Effector CD4-positive, alpha-beta T cell (primary cell): Measurements from ENCODE around the gene SPEM2.
"Not testable (repeated sequence)": the region's sequence is repeated elsewhere in the genome, so short reads cannot be mapped to it uniquely, and the experiment has no call there.

ENCODE experiments used
- DNase-seq: peaks from one replicate; pipeline ENCODE4 v3.0.0-alpha.2; 2020

SPEM2 gene

GRCh38 chr17:7443499-7444485 is 18.4 kb downstream of the SPEM2 start:
- no peak for DNase-seq

GRCh38 chr17:7444682-7445618 is 19.5 kb downstream of the SPEM2 start, which contains the start of gene CHRNB1:
Gene CHRNB1, plus strand, starts transcription at chr17:7445061. Its CDS starts 67 bp downstream, at chr17:7445128.
- DNase-seq = no peak

GRCh38 chr17:7445619-7445968 is 20.2 kb downstream of the SPEM2 start:
- no peak for DNase-seq

GRCh38 chr17:7448461-7448860 is 23.0 kb downstream of the SPEM2 start:
- DNase-seq = no peak

GRCh38 chr17:7459961-7460545 is 34.6 kb downstream of the SPEM2 start:
- DNase-seq = no peak

- DNase-seq = no peak
Observed at GRCh38 chr17:7460850-7461660, 35.6 kb downstream of the SPEM2 start.

GRCh38 chr17:7462474-7463371 is 37.3 kb downstream of the SPEM2 start:
- no peak for DNase-seq

DNA sequence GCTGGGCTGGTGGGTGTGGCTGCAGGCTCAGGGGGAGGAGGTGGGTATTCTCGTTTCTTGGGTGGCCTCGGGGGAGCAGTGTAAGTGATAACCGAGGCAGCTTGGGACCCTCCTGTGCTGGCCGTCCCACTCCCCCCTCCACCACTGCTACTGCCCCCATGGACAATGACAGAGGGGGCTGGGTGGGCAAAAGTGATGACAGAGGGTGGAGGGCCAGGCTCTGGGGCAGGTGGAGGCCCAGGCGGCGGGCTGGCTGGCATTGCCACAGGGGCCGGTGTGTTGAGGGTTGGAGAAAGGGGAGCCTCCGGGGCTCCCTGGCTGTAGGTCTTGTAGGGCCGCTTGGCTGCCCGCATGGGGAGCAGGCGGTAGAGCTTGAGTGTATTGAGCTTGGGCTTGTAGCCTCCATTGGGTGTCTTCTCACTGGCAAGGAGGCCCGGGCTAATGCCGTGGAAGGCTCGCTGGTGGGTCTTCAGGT is 38.0 kb downstream of the SPEM2 start:
- no peak for DNase-seq

GRCh38 chr17:7464081-7464480 is 38.7 kb downstream of the SPEM2 start:
- DNase-seq = no peak

GRCh38 chr17:7465597-7466275 is 40.3 kb downstream of the SPEM2 start:
- DNase-seq = no peak

- no peak for DNase-seq
Observed at GRCh38 chr17:7466318-7466638, 40.9 kb downstream of the SPEM2 start.

DNA sequence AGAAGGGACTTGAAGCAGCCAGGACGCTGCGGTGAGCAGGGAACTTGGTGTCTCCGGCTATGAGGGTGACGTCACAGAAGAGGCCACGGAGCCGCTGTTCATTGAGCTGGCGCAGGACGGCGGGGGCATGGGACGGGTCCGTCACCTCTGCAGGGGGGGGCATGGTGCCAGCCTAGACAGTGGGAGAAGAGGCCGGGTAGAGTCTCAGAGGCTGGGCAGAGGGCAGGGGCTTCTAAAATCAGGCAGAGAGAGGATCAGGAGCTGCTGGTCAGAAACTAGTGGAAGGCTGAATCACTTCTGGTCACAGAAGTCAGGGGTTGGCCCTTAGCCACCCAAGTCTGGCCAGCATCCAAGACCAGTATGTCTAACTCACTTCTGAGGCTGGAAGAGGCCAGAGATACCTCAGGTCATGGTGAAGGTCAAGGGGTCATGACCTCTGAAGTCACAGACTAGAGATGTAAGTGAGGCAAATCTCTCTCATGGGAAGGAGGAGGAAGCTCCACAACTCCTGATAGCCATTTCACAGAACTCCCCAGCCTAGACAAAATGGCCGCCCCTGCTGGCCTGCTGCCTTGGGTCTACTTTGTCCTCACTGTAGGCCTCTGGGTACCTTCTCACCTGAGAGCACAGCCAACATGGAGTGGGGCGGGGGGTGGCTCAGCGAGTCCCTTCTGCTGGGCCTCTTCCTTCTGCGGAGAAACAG is 41.4 kb downstream of the SPEM2 start:
- no peak for DNase-seq

- no peak for DNase-seq
Observed at GRCh38 chr17:7467498-7467897, 42.1 kb downstream of the SPEM2 start.

DNA sequence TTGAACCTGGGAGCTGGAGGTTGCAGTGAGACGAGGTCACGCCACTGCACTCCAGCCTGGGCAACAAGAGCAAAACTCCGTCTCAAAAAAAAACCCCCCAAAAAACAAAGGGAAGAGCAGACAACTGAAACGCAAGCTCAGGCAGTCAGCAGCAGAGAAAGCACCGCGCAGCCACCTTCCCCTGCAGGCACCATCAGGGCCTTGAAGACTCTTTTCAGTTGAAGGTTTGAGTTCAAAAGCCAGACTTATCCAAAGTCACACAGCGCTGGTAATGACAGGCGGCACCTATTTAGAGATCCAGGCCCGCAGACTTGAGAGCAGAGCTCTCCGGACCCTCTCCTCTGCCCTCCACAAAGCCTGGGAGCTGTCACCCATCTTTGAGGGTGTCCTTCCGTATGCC is 42.9 kb downstream of the SPEM2 start:
- DNase-seq = no peak

DNA sequence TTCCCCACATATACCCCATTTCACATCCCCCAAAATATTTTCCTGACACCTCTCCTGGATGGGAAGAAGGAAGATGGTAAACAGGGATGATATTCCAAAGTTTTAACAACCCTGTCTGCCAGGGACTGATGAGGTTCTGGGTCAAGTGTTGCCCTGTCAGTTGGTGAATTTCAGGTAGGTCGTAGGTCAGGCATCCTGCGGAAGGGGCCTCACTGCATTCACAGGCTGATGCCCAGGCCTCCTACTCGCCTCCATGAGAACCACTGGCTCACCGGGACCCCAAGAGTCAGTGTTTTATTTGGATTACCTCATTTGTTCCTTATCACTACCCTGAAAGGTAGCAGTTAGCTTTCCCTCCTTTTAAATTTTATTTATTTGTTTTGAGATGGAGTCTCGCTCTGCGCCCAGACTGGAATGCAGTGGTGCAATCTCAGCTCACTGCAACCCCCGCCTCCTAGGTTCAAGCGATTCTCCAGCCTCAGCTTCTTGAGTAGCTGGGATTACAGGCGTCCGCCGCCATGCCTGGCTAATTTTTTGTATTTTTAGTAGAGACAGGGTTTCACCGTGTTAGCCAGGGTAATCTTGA is 43.5 kb downstream of the SPEM2 start:
- DNase-seq = no peak

DNA sequence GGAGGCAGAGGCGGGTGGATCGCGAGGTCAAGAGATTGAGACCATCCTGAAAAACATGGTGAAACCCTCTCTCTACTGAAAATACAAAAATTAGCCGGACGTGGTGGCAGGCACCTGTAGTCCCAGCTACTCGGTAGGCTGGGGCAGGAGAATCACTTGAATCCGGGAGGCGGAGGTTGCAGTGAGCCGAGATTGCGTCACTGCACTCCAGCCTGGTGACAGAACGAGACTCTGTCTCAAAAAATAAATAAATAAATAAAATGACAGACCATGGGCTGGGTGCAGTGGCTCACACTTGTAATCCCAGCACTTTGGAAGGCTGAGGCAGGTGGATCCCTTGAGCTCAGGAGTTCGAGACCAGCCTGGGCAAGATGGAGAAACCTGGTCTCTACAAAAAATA is 44.4 kb downstream of the SPEM2 start:
- not testable (repeated sequence) for DNase-seq

DNA sequence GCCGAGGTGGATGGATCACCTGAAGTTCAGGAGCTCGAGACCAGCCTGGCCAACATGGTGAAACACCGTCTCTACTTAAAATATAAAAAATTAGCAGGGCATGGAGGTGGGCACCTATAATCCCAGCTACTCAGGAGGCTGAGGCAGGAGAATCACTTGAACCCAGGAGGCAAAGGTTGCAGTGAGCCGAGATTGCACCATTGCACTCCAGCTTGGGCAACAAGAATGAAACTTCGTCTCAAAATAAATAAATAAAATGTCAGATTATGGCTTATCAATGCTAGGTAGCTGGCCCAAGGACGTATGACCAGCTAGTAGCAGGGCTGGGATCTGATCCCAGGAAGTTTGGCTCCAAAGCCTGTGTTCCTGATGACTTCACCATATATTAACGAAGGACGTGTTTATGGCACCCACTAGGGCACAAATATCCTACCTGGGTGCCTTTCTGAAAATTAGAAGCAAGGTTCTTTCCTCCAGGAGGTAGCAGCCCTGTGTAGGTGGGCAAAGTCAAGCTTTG is 45.1 kb downstream of the SPEM2 start:
- not testable (repeated sequence) for DNase-seq

- no peak for DNase-seq
Observed at GRCh38 chr17:7471729-7472128, 46.3 kb downstream of the SPEM2 start.

DNA sequence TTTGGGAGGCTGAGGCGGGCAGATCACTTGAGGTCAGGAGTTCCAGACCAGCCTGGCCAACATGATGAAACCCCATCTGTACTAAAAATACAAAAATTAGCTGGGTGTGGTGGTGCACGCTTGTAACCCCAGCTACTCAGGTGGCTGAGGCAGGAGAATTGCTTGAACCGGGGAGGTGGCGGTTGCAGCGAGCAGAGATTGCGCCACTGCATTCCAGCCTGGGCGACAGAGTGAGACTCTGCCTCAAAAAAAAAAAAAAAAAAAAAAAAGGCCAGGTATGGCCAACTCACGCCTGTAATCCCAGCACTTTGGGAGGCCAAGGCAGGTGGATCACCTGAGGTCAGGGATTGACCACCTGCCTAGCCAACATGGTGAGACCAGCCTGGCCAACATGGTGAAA is 49.4 kb downstream of the SPEM2 start:
- DNase-seq = not testable (repeated sequence)
